Skeletal muscle satellite cell (primary cell): ENCODE data around the gene SULT2B1. TPM values are rescaled to one million over a fixed set of nuclear protein-coding genes. Genes with fewer than 3 reads are reported as not detected.

Experiments used
- H3K27me3 ChIP-seq: 2 replicates; pipeline ENCODE4 v1.7.0; 2013; ENCODE audit warnings: low read length; ENCODE audit not compliant: control insufficient read depth, insufficient read depth
- H3K36me3 ChIP-seq: 2 replicates; pipeline ENCODE4 v1.7.0; 2013; ENCODE audit warnings: mild to moderate bottlenecking, control low read depth, low read length; ENCODE audit not compliant: insufficient read depth
- H3K4me1 ChIP-seq: 2 replicates; pipeline ENCODE4 v1.7.0; 2013; ENCODE audit warnings: low read length; ENCODE audit not compliant: control insufficient read depth, insufficient read depth
- H3K4me2 ChIP-seq: 2 replicates; pipeline ENCODE4 v1.7.0; 2013; ENCODE audit warnings: mild to moderate bottlenecking, low read length
- H3K4me3 ChIP-seq: 2 replicates; pipeline ENCODE4 v1.7.0; 2013; ENCODE audit warnings: low read length
- H3K9ac ChIP-seq: 2 replicates; pipeline ENCODE4 v1.7.0; 2013; ENCODE audit warnings: mild to moderate bottlenecking, low read depth, low read length, moderate library complexity
- H3K9me3 ChIP-seq: replicated peaks from 2 replicates; pipeline ENCODE4 v1.7.0; 2013; ENCODE audit warnings: mild to moderate bottlenecking, control low read depth, low read length
- total RNA-seq: library from RNA; depleted of rRNA; stranded (reverse); fragments of >200 nt; gene quantifications from 2 replicates; pipeline ENCODE4 v1.2.3, GENCODE V29; 2012; rRNA removed

Gene SULT2B1
- total RNA-seq = not detected in 2 replicates

DNA sequence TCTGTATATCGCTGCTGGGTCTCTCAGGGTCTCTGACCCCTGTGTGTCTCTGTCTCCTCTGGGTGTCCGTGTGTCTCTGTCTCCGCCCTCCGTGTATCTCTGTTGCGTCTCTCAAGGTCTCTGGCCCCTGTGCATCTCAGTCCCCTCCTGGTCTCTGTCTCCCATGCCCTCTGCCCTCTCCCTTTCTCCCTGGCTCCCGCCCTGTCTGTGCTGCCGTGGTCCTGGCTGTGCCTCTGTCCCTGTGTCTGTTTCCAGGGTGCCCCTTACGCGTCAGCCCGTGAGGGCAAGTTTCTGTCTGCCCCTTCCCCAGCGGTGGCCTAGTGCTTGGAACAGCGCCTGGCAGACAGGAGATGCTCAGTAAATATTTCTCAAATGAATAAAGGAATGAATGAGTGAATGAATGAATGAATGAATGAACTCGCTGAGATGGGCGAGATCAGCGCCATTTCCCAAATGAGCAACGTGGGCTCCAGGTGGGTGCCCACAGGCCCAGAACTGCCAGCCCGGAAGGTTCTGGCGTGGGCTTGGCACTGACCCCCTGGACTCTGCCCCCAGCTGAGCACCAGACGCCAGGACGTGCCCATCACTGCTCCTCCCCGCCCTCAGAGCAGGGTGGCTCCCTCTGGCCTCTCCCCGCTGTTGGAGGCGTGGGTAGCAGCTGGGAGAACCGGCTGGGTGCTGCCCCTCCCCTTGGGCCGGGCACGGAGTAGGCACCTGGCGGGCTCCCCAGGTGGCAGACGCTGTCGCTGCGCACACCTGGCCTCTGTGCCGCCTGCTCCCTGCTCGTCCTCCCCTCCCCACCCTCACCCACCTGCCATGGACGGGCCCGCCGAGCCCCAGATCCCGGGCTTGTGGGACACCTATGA lies at the start of gene SULT2B1:
Gene SULT2B1, plus strand, starts transcription at position 736 of the 866 bp plus-strand sequence. Its CDS starts 81 bp downstream, at position 817.
- no peaks in the 10 kb centered on the region for H3K36me3 ChIP-seq
- no peak within 1 kb of the TSS for H3K4me2 ChIP-seq
- H3K27me3 ChIP-seq = peaks cover 30% of the 10 kb centered on the region
- no peak within 1 kb of the TSS for H3K9ac ChIP-seq
- no peaks in the 10 kb centered on the region for H3K9me3 ChIP-seq
- peaks cover 10% of the 10 kb centered on the region for H3K4me1 ChIP-seq
- H3K4me3 ChIP-seq = no peak within 1 kb of the TSS

DNA sequence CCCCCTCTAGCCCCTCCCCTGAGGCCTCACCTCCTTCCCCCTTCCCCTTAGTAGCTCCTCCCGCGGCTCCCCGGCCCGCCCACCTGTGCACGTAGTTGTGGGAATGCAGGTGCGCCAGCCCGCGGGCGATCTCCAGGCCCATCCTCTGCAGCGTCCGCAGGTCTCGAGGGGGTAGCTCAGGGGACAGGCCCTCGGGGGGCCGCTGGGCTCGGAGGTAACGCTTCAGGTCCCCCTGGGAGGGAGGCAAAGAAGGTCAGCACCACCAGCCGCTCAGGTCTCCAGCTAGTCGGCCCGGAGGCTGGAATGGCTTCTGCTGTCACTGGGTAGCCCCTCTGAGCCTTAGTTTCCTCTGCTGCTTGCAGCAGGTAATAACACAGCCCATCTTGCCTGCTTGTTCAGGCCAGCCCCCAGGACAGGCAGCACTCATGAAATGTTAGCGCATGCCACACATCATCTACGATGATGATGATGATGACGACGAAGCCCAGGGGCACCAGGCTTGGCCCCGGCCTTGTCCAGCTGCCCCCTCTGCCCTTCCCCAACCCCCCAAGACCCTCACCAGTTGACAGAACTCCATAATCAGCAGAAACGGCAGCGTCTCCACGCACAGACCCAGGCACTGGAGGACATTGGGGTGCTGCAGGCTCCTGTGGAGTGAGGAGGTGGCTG lies 49.5 kb upstream of the SULT2B1 start:
- Histone ChIP-seq H3K4me1 (no peaks in the 10 kb centered on the region), H3K36me3 (no peaks in the 10 kb centered on the region), H3K27me3 (peaks cover 45% of the 10 kb centered on the region), H3K9me3 (no peaks in the 10 kb centered on the region), H3K4me3 (no peak overlapping the region), H3K9ac (no peak overlapping the region), H3K4me2 (no peak overlapping the region)

DNA sequence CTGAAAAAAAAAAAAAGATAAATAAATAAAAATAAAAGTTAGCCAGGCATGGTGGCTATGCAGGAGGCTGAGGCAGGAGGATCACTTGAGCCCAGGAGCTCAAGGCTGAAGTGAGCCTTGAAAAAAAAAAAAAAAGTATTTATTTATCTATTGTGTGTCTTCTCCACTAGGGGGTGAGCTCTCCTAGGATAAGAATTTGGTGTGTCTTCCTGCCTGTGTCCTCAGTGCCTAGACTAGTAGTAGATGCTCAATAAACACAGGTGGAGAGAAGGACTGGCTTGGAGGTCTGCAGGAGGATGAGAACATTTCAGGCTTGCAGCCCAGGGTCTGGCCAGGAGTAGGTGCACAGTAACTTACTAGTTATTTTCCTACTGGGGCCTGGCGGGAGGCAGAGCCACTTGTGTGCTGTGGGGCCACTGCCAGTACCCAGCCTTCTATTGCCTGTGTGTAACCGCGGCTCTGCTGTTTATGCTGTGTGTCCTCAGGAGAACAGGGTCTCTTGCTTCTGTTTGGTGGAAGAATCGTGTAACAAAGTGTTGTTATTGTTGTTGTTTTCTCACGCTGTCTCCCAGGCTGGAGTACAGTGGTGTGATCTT lies 45.7 kb upstream of the SULT2B1 start:
- no peaks in the 10 kb centered on the region for H3K36me3 ChIP-seq
- no peak overlapping the region for H3K4me2 ChIP-seq
- H3K4me3 ChIP-seq = no peak overlapping the region
- no peaks in the 10 kb centered on the region for H3K9me3 ChIP-seq
- H3K9ac ChIP-seq = no peak overlapping the region
- H3K27me3 ChIP-seq = peaks cover 49% of the 10 kb centered on the region
- no peaks in the 10 kb centered on the region for H3K4me1 ChIP-seq

DNA sequence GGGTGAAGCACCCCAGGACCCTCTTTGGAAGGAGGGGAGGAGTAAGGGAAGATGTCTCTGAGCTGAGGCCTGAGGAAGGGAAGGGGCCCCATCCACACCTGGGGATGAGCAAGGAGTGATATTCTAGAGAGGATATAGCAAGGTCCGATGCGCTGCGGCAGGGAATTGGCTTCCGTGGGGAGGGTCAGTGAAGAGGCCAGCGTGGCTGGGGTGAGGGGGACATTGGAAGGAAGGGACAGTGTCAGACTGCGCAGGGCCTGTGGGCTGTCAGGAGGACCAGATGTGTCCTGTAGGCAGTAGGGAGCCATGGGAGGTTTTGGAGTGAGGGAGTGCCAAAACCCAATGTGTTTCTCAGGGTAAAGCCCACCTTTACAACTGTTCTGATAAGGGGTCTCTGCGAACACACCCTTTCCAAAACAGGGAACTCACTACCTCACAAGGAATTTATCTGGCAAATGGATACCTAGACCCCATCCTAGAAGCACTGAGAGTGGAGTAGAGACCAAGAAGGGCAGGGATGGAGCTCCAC lies 44.0 kb upstream of the SULT2B1 start:
- H3K4me3 ChIP-seq = no peak overlapping the region
- H3K4me2 ChIP-seq = no peak overlapping the region
- H3K9ac ChIP-seq = no peak overlapping the region
- H3K36me3 ChIP-seq = no peaks in the 10 kb centered on the region
- no peaks in the 10 kb centered on the region for H3K9me3 ChIP-seq
- no peaks in the 10 kb centered on the region for H3K4me1 ChIP-seq
- H3K27me3 ChIP-seq = peaks cover 51% of the 10 kb centered on the region

GRCh38 chr19:48508729-48509411 lies 43.1 kb upstream of the SULT2B1 start:
- no peak overlapping the region for H3K4me3 ChIP-seq
- no peaks in the 10 kb centered on the region for H3K9me3 ChIP-seq
- H3K9ac ChIP-seq = no peak overlapping the region

DNA sequence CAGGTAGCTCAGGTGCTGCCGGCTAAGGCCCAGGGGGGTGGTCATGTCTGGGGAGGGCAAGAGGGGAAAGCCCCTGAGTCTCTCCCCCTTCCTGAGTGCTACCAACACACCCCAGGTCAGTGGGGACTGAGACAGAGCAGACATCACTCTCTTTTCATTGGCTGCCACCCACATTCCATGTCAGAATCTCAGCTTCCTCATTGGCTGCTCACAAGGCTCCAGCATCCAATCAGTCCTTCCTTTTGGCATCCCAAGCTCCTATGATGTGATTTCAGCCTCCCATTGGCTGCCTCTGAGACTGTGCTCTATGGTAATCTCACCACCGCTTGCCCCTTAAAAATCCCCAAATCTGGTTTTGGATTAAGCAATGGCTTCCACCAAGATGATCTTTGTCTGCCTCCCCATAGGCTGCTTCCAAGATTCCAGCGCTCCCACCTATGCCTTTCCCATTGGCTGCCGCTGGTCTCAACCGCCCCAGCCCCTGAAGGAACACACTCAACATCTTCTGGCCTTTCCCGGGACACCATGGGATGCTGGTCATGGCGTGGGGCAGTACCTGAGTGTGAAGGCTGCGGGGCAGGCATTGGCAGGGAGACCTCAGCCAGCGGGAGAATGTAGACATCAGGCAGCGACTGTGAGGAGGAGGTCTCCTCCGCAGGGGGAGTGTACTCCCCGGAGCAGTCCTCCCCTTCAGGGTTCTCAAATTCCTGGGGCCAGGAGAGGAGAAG lies 42.3 kb upstream of the SULT2B1 start:
- H3K27me3 ChIP-seq = peaks cover 61% of the 10 kb centered on the region
- no peak overlapping the region for H3K4me2 ChIP-seq
- peaks cover 8% of the 10 kb centered on the region for H3K4me1 ChIP-seq
- no peaks in the 10 kb centered on the region for H3K36me3 ChIP-seq
- H3K4me3 ChIP-seq = no peak overlapping the region
- H3K9me3 ChIP-seq = no peaks in the 10 kb centered on the region
- no peak overlapping the region for H3K9ac ChIP-seq

More at GRCh38 chr19:48508729-48509411, 43.1 kb upstream of the SULT2B1 start:
- Histone ChIP-seq H3K27me3 (peaks cover 57% of the 10 kb centered on the region), H3K4me1 (peaks cover 4% of the 10 kb centered on the region), H3K36me3 (no peaks in the 10 kb centered on the region), H3K4me2 (no peak overlapping the region)

- Histone ChIP-seq H3K4me2 (no peak overlapping the region), H3K4me1 (peaks cover 8% of the 10 kb centered on the region), H3K4me3 (no peak overlapping the region), H3K9ac (no peak overlapping the region), H3K27me3 (peaks cover 61% of the 10 kb centered on the region), H3K36me3 (no peaks in the 10 kb centered on the region), H3K9me3 (no peaks in the 10 kb centered on the region)
Measured at GRCh38 chr19:48510421-48511268, 41.3 kb upstream of the SULT2B1 start.

- Histone ChIP-seq H3K4me3 (no peak overlapping the region), H3K36me3 (no peaks in the 10 kb centered on the region), H3K9ac (no peak overlapping the region), H3K4me1 (peaks cover 8% of the 10 kb centered on the region), H3K9me3 (no peaks in the 10 kb centered on the region), H3K27me3 (peaks cover 60% of the 10 kb centered on the region), H3K4me2 (no peak overlapping the region)
Measured at GRCh38 chr19:48511321-48511731, 40.6 kb upstream of the SULT2B1 start.

DNA sequence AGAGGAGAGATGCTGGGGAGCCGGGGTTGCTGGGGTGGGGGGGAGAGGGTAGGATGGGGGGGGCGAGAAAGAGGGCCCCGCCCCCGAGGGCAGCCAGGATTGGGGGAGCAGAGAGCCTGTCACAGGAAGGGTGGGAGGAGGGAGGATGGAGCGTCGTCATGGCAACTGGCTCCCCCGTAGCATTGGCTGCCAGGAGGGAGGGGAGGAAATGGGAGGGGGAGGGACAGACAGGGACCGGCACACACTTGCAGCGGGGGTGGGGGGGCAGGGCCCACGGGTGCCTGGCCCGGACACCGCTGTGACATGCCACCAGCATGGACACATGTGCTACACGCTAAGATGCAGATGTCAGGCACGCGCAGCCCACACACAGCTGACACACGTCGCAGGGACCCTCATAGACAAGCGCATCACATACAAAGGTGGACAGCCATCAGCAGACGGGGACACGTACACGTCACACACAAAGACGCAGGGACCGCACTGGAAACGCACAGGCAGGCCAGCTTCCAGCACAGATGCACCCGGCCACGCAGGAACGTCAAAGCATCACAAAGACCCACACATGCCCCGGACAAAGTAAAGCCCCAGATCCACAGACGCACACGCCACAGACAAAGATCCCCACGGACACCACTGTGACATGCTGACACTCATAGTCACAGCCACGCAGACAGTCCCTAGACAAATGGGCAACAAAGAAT lies 40.0 kb upstream of the SULT2B1 start, which contains the start of gene LMTK3:
Gene LMTK3, minus strand, starts transcription at position 36 of the 704 bp plus-strand sequence. CDS start 259 bp downstream, outside the sequence.
- no peak within 1 kb of the TSS for H3K9ac ChIP-seq
- H3K36me3 ChIP-seq = no peaks in the 10 kb centered on the region
- H3K9me3 ChIP-seq = no peaks in the 10 kb centered on the region
- H3K4me3 ChIP-seq = no peak within 1 kb of the TSS
- peaks cover 8% of the 10 kb centered on the region for H3K4me1 ChIP-seq
- H3K4me2 ChIP-seq = no peak within 1 kb of the TSS
- H3K27me3 ChIP-seq = peaks cover 58% of the 10 kb centered on the region
